ACC112 (cell line): Measurements from ENCODE around the gene TXNDC5.
"Not testable (repeated sequence)": the region's sequence is repeated elsewhere in the genome, so short reads cannot be mapped to it uniquely, and the experiment has no call there.

ENCODE experiments used
- H2AFZ ChIP-seq: fragments of 200-600 bp; sonication (generic); one replicate; pipeline ENCODE4 v1.6.0; 2017; ENCODE audit warnings: antibody characterized with exemption, low read length; ENCODE audit not compliant: unreplicated experiment
- H3K27ac ChIP-seq: fragments of 200-600 bp; sonication (generic); 2 replicates; pipeline ENCODE4 v1.5.1; 2014; ENCODE audit warnings: low read depth, mild to moderate bottlenecking, antibody characterized with exemption, low read length, moderate library complexity
- H3K27me3 ChIP-seq: fragments of 200-600 bp; sonication (generic); 2 replicates; pipeline ENCODE4 v1.6.1; 2014; ENCODE audit warnings: mild to moderate bottlenecking, antibody characterized with exemption, low read length, moderate library complexity, mixed read lengths; ENCODE audit not compliant: insufficient read depth
- H3K36me3 ChIP-seq: fragments of 200-600 bp; sonication (generic); 2 replicates; pipeline ENCODE4 v1.6.1; 2016; ENCODE audit warnings: mild to moderate bottlenecking, antibody characterized with exemption, low read length, moderate library complexity, mixed read lengths; ENCODE audit not compliant: insufficient read depth
- H3K4me1 ChIP-seq: fragments of 200-600 bp; sonication (generic); one replicate; pipeline ENCODE4 v1.6.1; 2016; ENCODE audit warnings: low read length, mixed read lengths; ENCODE audit not compliant: insufficient read depth, unreplicated experiment, control insufficient read depth
- H3K4me3 ChIP-seq: fragments of 200-600 bp; sonication (generic); 2 replicates; pipeline ENCODE4 v1.5.1; 2014; ENCODE audit warnings: mild to moderate bottlenecking, low read depth, low read length
- H3K79me2 ChIP-seq: fragments of 200-600 bp; sonication (generic); one replicate; pipeline ENCODE4 v1.6.0; 2016; ENCODE audit warnings: low read length; ENCODE audit not compliant: control insufficient read depth, unreplicated experiment, insufficient read depth

Gene TXNDC5

DNA sequence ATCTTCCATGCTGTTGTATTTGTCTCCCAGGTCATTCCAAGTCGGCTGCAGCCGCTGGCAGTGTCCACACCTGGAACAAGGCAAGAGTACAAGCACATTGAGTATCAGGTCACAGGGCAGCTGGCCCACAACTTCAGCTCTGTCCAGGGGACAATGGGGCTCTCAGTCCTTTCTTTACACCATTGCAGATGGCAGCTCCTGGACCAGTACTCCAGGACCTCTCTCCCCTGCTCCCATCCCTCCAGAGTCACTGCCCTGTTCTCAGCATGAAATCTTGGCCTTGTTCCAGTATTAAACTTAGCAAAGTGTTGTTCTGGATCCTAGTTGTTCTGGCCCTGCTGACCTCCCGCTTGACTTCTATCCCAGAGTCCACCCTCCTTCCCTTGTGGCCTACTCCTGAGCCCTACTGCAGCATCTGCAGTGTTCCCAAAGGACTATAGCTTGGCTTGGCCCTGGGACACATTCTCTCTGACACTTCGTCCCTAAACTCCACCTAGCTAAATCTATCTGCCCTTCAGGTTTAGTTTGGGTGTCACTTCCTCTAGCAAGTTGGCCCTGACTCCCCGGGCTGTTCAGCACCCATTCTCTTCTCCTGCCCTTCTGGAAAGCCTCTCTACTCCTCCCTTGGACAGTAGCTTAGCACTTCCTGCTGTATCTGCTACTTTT, 5.8 kb downstream of the TXNDC5 start:
- no peaks in the 10 kb centered on the region for H3K27me3 ChIP-seq
- H3K79me2 ChIP-seq, result peaks cover 59% of the 10 kb centered on the region
- H3K4me3 ChIP-seq, result no peak overlapping the region
- H3K4me1 ChIP-seq, result peaks cover 15% of the 10 kb centered on the region
- H3K36me3 ChIP-seq, result peaks cover 19% of the 10 kb centered on the region
- H2AFZ ChIP-seq, result no peak overlapping the region
- no peak overlapping the region for H3K27ac ChIP-seq

DNA sequence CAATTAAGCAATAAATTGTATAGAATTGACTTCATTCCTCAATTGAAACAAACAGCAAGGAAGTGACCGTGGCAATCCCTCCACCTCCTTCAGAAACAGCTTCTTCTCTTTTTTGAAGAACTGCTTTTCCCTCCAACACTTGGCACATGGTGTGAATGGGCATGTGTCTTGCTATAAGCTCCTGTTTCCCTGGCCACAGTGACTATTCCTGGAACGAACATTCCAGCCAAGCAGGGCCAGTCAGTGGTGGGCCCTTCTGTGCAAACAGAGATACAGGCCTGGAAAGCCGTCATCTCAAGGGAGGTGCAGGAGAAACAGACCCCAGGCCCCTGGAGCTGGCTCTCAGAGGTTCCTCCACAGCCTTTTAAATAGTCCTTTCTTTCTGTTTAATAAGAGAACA, 6.9 kb downstream of the TXNDC5 start:
- Histone ChIP-seq H2AFZ (no peak overlapping the region), H3K79me2 (peaks cover 48% of the 10 kb centered on the region), H3K4me1 (peaks cover 11% of the 10 kb centered on the region), H3K27ac (no peak overlapping the region), H3K4me3 (no peak overlapping the region), H3K27me3 (no peaks in the 10 kb centered on the region), H3K36me3 (peaks cover 19% of the 10 kb centered on the region)

DNA sequence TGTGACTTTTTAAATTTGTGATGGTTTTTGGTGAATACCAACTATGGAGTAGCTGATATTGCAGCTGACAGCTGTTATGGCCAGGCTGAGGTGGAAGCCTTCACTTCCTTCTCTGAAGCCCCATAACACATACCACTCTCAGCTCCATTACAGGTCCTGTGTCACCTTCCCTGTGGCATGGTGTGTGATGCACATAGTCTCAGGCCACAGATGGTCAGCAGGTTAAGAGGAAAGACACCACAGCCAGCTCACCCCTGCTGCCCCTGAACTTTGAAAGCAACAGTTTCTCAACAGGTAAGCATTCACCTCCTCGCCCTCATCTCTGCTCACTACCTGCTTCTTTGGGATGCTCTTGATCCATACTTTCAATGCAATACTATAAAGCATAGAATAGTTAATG, 7.7 kb downstream of the TXNDC5 start:
- Histone ChIP-seq H3K4me3 (no peak overlapping the region), H3K27ac (no peak overlapping the region), H2AFZ (no peak overlapping the region), H3K36me3 (peaks cover 19% of the 10 kb centered on the region), H3K4me1 (peaks cover 5% of the 10 kb centered on the region), H3K79me2 (peaks cover 40% of the 10 kb centered on the region), H3K27me3 (no peaks in the 10 kb centered on the region)

DNA sequence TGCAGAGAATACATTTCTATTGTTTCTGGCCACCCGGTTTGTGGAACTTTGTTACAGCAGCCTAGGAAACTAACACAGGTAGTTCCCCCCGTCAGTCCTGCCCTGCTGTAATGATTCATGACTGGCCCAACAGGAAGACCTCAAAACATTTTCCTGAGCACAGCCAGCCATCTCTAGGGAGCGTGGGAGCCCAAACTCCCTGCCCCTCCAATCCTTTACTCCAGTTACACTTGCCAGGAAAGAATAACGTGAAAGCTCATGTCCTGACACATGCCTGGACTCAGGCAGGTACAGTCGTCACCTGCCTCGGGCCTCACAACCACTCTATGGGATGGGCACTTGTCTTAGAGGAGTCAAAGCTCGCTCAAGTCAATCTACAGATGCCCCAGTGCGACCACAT, 8.4 kb downstream of the TXNDC5 start:
- peaks cover 34% of the 10 kb centered on the region for H3K79me2 ChIP-seq
- no peaks in the 10 kb centered on the region for H3K27me3 ChIP-seq
- H3K36me3 ChIP-seq, result peaks cover 22% of the 10 kb centered on the region
- H3K27ac ChIP-seq, result no peak overlapping the region
- no peak overlapping the region for H2AFZ ChIP-seq
- H3K4me3 ChIP-seq, result no peak overlapping the region
- H3K4me1 ChIP-seq, result no peaks in the 10 kb centered on the region

DNA sequence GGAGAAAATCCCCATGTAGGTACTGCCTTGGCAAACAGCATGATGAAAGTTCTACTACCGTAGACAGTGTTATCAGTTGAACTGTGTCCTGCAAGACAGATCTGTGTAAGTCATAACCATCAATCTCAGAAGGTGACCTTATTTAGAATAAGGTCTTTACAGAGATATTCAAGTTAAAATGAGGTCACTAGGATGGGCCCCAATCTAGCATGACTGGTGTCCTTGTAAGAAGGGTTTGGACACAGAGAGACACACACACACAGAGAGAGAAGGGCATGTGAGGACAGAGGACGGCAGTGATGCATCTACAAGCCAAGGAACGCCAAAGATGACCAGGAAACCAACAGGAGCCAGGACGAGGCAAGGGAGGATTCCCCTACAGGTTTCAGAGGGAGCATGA, 8.8 kb downstream of the TXNDC5 start:
- Histone ChIP-seq H2AFZ (no peak overlapping the region), H3K4me3 (no peak overlapping the region), H3K27me3 (no peaks in the 10 kb centered on the region), H3K27ac (no peak overlapping the region), H3K4me1 (no peaks in the 10 kb centered on the region), H3K79me2 (peaks cover 29% of the 10 kb centered on the region), H3K36me3 (peaks cover 27% of the 10 kb centered on the region)

DNA sequence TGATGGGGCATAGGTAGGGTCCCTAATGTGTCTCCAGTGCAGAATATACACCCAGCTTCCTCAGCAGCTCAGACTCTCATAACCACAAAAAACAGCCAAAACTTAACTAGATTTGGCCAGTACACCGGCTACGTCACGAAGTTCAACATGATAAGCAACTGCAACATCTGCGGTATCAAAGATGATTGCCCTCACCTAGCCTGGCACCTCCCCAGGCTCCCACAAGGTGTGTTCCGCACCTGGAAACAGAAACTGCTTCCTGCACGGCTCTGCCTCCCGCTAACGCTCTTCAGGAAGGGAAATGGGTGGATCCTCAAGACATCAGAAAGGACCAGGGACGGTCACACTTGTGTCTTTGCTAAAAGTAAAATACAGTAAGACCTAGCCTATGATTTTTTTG, 9.5 kb downstream of the TXNDC5 start:
- Histone ChIP-seq H3K79me2 (peaks cover 24% of the 10 kb centered on the region), H3K27ac (no peak overlapping the region), H3K36me3 (peaks cover 31% of the 10 kb centered on the region), H3K4me1 (no peaks in the 10 kb centered on the region), H3K27me3 (no peaks in the 10 kb centered on the region), H3K4me3 (no peak overlapping the region), H2AFZ (no peak overlapping the region)

DNA sequence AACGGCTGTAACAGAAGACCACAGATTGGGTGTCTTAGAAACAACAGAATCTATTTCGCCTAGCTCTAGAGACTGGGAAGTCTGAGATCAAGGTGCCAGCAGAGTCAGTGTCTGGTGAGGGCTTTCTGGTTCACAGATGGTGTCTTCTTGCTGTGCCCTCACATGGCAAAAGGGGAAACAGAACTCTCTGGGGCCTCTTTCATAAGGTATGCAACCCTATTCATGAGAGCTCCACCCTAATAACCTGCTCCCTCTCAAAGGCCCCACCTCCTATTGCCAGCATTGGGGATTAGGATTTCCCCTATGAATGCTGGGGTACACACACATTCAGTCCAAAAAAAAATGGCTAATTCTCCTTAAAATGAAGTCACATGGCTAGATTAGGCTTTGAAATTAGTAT, 10.0 kb downstream of the TXNDC5 start:
- Histone ChIP-seq H3K4me3 (no peak overlapping the region), H3K4me1 (no peaks in the 10 kb centered on the region), H3K27ac (no peak overlapping the region), H2AFZ (no peak overlapping the region), H3K36me3 (peaks cover 31% of the 10 kb centered on the region), H3K27me3 (no peaks in the 10 kb centered on the region), H3K79me2 (peaks cover 20% of the 10 kb centered on the region)

DNA sequence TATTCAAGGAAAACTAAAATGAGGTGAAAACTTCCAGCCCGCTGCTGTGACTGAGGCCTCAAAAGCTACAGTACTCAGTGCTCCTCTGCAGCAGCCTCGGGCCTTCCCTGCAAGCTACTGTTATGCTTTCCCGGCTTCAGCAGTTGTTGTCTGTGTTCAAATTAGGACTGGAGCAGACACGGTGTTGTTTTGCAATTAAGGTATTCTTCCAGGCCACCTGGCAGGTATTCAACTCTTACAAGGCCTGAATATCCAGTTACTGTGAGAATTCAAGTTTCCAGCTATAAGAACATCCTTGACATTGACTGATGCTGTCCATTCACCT, 10.7 kb downstream of the TXNDC5 start:
- Histone ChIP-seq H3K4me1 (no peaks in the 10 kb centered on the region), H3K4me3 (no peak overlapping the region), H3K36me3 (peaks cover 31% of the 10 kb centered on the region), H3K27ac (no peak overlapping the region), H2AFZ (no peak overlapping the region), H3K27me3 (no peaks in the 10 kb centered on the region), H3K79me2 (peaks cover 12% of the 10 kb centered on the region)

DNA sequence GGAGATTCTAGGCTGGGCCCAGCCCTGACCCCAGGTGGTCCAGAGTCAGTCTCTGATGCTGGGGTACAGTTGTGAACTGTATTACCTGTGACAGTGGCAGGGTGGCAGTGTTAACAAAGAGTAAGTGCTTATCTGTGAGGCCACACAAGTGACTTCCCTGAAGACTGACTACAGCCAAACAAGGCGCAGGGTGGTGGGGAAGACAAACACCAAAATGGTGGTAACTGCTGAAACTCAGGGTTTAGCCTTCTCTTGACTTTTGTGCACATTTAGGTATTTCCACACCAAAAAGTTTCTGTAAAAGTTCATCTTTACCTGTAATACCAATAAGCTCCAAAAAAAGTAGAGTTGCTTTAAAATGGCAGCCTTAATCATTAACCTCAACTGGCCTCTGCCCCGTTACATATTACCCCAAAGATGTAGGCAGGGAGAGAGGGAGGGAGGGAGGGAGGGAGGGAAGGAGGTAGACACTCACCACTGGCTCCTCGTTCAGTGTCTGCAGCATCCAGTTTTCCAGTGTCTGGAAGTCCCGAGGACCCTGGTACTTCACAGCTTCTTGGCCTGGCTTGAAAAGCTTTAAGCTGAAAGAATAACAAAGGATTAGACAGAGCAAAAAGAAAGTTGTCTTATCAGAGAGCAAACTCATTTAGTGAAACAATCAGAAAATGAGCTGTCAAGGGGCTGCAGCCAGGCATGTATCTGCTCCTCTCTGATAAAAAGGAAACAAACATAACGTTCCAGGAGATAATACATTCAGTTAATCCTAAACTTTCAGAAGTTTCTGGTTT, 11.3 kb downstream of the TXNDC5 start:
- no peak overlapping the region for H2AFZ ChIP-seq
- peaks cover 29% of the 10 kb centered on the region for H3K36me3 ChIP-seq
- H3K79me2 ChIP-seq, result peaks cover 7% of the 10 kb centered on the region
- no peak overlapping the region for H3K4me3 ChIP-seq
- no peaks in the 10 kb centered on the region for H3K4me1 ChIP-seq
- no peak overlapping the region for H3K27ac ChIP-seq
- no peaks in the 10 kb centered on the region for H3K27me3 ChIP-seq

DNA sequence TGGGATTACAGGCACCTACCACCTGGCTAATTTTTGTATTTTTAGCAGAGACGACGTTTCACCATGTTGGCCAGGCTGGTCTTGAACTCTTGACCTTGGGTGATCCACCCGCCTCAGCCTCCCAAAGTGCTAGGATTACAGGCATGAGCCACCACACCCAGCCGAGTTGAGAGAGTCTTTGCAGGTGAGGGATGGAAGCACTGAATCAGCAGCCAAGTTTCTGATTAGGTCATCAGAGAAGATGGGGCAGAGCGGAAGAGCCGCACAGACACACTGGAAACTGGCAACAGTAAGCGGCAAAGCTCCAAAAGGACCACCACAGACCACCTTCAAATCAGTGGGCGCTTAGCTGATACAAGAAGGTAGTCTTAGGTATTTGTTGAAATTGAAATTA, 12.4 kb downstream of the TXNDC5 start:
- not testable (repeated sequence) for H2AFZ ChIP-seq, H3K27me3 ChIP-seq, H3K4me1 ChIP-seq, H3K27ac ChIP-seq, H3K79me2 ChIP-seq, H3K4me3 ChIP-seq
- H3K36me3 ChIP-seq, result peaks cover 25% of the 10 kb centered on the region

DNA sequence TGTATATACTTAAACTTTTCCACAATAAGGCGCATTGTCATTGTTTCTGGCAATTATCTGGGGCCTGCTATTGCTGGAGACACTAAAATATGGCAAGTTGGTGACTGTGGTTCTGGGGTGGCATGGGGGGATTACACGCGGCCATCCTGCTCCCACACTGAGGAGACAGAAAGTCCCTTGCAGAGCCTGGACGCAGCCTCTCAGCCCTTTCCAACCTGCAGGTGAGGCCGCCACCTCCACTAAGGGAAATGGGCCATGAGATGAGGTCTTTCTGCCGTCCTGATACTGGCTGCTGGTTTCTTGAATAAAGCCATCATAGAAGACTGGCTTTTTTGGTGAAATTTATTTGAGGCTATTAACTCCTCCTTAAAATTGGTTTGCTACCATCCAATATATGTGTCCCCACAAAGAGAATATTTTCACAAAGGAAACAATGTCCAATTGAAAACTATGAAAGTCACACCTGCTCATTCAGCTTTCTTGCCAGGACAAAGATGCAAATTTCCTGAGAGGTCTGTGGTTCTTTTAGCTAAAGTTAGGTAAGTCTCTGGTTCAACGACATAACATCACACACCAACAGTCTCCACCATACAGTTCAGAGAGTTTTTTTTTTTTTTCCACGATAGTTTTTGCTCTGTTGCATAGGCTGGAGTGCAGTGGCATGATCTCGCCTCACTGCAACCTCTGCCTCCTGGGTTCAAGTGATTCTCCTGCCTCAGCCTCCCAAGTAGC, 13.0 kb downstream of the TXNDC5 start:
- H3K27ac ChIP-seq, result no peak overlapping the region
- H3K27me3 ChIP-seq, result no peaks in the 10 kb centered on the region
- H3K36me3 ChIP-seq, result peaks cover 22% of the 10 kb centered on the region
- peaks cover 4% of the 10 kb centered on the region for H3K79me2 ChIP-seq
- no peak overlapping the region for H2AFZ ChIP-seq
- H3K4me3 ChIP-seq, result no peak overlapping the region
- H3K4me1 ChIP-seq, result no peaks in the 10 kb centered on the region
